BJ (cell line): ENCODE data around the gene WDR31. TPM values are rescaled to one million over a fixed set of nuclear protein-coding genes. Genes with fewer than 3 reads are reported as not detected.
"Not testable (repeated sequence)": the region's sequence is repeated elsewhere in the genome, so short reads cannot be mapped to it uniquely, and the experiment has no call there.

Experiments
- CTCF ChIA-PET: fragments of 350-600 bp; formaldehyde crosslinking; extraction: SDS; loops from one replicate; lab custom pipeline; 2021; ENCODE audit warnings: antibody characterized with exemption, inconsistent platforms; lab: Yijun Ruan, JAX
- POLR2A ChIA-PET: fragments of 300-600 bp; sonication (Branson Sonifier 250); formaldehyde crosslinking; extraction: SDS; loops from one replicate; lab custom pipeline; 2021; ENCODE audit warnings: antibody characterized with exemption; lab: Charles Lee
- DNase-seq: peaks from one replicate; pipeline ENCODE4 v3.0.0-alpha.2; 2011; ENCODE audit warnings: low read depth
- H3K27me3 ChIP-seq: 2 replicates; pipeline ENCODE4 v1.6.0; 2011; ENCODE audit warnings: low read length; ENCODE audit not compliant: control insufficient read depth, insufficient read depth
- H3K36me3 ChIP-seq: 2 replicates; pipeline ENCODE4 v1.5.1; 2011; ENCODE audit warnings: low read length; ENCODE audit not compliant: control insufficient read depth, insufficient read depth
- H3K4me3 ChIP-seq: 2 replicates; pipeline ENCODE4 v1.5.1; 2011; ENCODE audit warnings: low read depth, mild to moderate bottlenecking, control low read depth, low read length
- CTCF ChIP-seq: IDR thresholded peaks from 2 replicates; pipeline ENCODE4 v1.5.1; 2011; ENCODE audit warnings: low read depth, mild to moderate bottlenecking, control low read depth, inconsistent platforms, low read length, moderate library complexity; ENCODE audit not compliant: insufficient read depth
- polyA plus RNA-seq: library from polyadenylated mRNA; depleted of rRNA; stranded (reverse); fragments of >200 nt; gene quantifications from 2 replicates; pipeline ENCODE4 v1.2.3, GENCODE V29; 2011

The WDR31 gene
- polyA plus RNA-seq, 1 experiment = 1.6 TPM

GRCh38 chr9:113372059-113372458 is 32.0 kb upstream of the WDR31 start:
- ChIA-PET CTCF (interaction anchor here (1.7 kb wide), 1 partner anchor 98 kb away, joined by 4 read pairs; no protein-coding TSS in a partner anchor), POLR2A (no interaction called here)
- H3K4me3 ChIP-seq = no peak overlapping the region
- TF ChIP-seq CTCF = no peak
- peaks cover 7% of the 10 kb centered on the region for H3K36me3 ChIP-seq
- no peak for DNase-seq
- no peaks in the 10 kb centered on the region for H3K27me3 ChIP-seq

- Histone ChIP-seq H3K27me3 (no peaks in the 10 kb centered on the region), H3K36me3 (peaks cover 7% of the 10 kb centered on the region), H3K4me3 (no peak overlapping the region)
- ChIA-PET CTCF (interaction anchor here (1.4 to 1.7 kb wide), 2 partner anchors 30 to 96 kb away, joined by 4 to 7 read pairs; partner anchors contain the start of gene ALAD), POLR2A (interaction anchor here (0.6 kb wide), 1 partner anchor 270 kb away, joined by 5 read pairs; no protein-coding TSS in a partner anchor)
- no peak for TF ChIP-seq CTCF
- no peak for DNase-seq
Observed at GRCh38 chr9:113370806-113371325, 30.8 kb upstream of the WDR31 start.

DNA sequence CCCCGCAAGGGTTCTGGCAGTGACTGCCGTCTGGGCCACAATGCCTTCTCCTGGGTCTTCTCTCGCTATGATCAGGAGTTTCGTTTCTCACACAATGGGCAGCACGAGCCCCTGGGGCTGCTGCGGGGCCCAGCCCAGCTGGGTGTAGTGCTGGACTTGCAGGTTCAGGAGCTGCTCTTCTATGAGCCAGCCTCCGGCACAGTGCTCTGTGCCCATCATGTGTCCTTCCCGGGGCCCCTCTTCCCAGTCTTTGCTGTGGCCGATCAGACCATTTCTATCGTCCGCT is 29.7 kb upstream of the WDR31 start:
- no peak for TF ChIP-seq CTCF
- ChIA-PET POLR2A (interaction anchor here (0.7 kb wide), 1 partner anchor 94 kb away, joined by 6 read pairs; no protein-coding TSS in a partner anchor), CTCF (interaction anchor here (1.4 kb wide), 1 partner anchor 31 kb away, joined by 7 read pairs; the partner anchor contains the start of gene ALAD)
- no peak for DNase-seq
- Histone ChIP-seq H3K4me3 (no peak overlapping the region), H3K36me3 (peaks cover 7% of the 10 kb centered on the region), H3K27me3 (no peaks in the 10 kb centered on the region)

DNA sequence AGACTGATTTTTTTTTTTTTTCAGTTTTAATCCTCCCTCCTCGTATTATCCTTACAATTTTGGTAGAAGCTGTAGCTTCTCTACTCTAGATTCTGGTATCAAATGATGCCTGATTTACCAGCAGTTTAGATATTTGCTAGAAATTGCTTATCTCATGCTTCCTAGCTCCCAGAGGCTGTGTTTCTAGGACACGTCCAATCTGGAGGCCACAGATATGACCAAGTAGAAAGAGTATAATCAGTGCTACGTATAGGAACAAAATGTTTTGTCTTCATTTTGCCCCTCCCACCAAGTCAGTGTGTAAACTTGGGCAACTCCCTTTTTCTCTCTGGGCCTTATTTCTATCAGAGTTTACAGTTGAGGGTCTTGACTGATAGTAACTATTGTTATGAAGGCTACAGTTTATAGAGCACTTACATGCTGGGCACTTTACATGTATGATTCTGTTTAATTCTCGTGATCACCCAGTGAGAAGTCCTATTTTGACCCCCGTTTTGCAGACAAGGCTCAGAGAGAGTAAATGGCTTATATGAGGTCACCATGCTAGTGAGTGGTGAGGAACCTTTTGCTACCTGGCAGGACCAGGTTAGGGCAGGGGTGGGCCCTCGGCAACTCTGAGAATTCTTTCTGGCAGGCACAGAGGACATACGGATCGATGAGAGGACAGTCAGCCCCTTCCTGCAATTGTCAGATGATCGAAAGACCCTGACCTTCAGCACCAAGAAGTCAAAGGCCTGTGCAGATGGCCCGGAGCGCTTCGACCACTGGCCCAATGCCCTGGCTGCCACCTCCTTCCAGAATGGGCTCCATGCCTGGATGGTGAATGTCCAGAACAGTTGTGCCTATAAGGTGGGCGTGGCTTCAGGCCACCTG is 29.1 kb upstream of the WDR31 start:
- no peak overlapping the region for H3K4me3 ChIP-seq
- POLR2A ChIA-PET = interaction anchor here (0.7 kb wide), 1 partner anchor 93 kb away, joined by 6 read pairs; no protein-coding TSS in a partner anchor
- no peaks in the 10 kb centered on the region for H3K27me3 ChIP-seq
- no peak for DNase-seq
- TF ChIP-seq CTCF = no peak
- peaks cover 7% of the 10 kb centered on the region for H3K36me3 ChIP-seq
- CTCF ChIA-PET = interaction anchor here (0.6 to 1.8 kb wide), 2 partner anchors 10 to 20 kb away, joined by 3 read pairs; partner anchors contain the start of gene BSPRY

DNA sequence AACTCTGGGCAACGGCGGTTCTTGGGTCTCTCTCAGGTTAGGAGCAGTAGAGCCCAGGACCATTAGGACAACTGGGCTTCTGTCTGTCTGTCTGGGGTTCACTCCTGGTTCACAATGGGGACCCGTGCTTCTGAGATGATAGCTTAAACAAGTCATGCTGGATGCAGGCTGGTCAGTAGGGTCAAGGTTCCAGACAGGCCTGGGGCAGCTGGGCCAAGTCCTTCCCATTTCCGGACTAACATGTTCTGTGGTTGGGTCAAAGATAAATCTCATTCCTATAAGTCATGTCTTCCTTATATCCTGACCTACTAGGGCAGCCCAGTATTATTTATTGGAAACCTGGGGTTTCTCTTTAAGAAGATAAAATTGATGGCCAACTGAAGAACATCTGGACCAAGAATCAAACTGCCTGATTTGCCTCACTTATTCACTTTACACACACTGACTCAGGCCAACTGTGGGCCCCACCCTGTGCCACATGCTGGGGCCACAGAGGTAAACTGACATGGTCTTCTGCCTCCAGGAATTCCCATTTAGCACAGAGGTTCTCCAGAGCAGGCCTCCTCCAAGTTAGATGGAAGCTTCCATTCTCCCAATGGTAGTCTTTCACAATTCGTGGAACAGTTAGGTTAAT is 28.4 kb upstream of the WDR31 start:
- no peak for DNase-seq
- no peak for TF ChIP-seq CTCF
- CTCF ChIA-PET = interaction anchor here (0.6 to 1.8 kb wide), 3 partner anchors 9 to 19 kb away, joined by 3 read pairs; partner anchors contain the start of gene BSPRY
- Histone ChIP-seq H3K4me3 (no peak overlapping the region), H3K27me3 (no peaks in the 10 kb centered on the region), H3K36me3 (peaks cover under 1% of the 10 kb centered on the region; the same call in 1 of the 2 replicates)
- POLR2A ChIA-PET = no interaction called here

GRCh38 chr9:113365652-113366051 is 25.6 kb upstream of the WDR31 start:
- H3K27me3 ChIP-seq, POLR2A ChIA-PET, CTCF ChIA-PET, DNase-seq, H3K36me3 ChIP-seq, H3K4me3 ChIP-seq: not testable (repeated sequence)
